HG03064 (cell line): ENCODE data around the gene CAMKK2.
"Not testable (repeated sequence)": the region's sequence is repeated elsewhere in the genome, so short reads cannot be mapped to it uniquely, and the experiment has no call there.

Source experiments
- ATAC-seq: cut with Tn5 transposase; IDR thresholded peaks from one replicate; pipeline ENCODE4 v1.9.1; 2021; ENCODE audit warnings: low read depth; ENCODE audit not compliant: unreplicated experiment

CAMKK2 gene

GRCh38 chr12:121250359-121250758 lies 46.1 kb downstream of the CAMKK2 start:
- no peak for ATAC-seq

- ATAC-seq = no peak
These were observed 47.9 kb downstream of the CAMKK2 start for GRCh38 chr12:121248622-121249021.

- ATAC-seq = no peak
These were observed 49.5 kb downstream of the CAMKK2 start for GRCh38 chr12:121246893-121247557.

- ATAC-seq = no peak
These were observed 50.6 kb downstream of the CAMKK2 start for GRCh38 chr12:121245951-121246350.

- no peak for ATAC-seq
These were observed 51.5 kb downstream of the CAMKK2 start for GRCh38 chr12:121245031-121245430.

- no peak for ATAC-seq
These were observed 55.1 kb downstream of the CAMKK2 start for GRCh38 chr12:121241156-121241970.

- no peak for ATAC-seq
These were observed 55.9 kb downstream of the CAMKK2 start for GRCh38 chr12:121240484-121241101.

- ATAC-seq = no peak
These were observed 56.5 kb downstream of the CAMKK2 start for GRCh38 chr12:121240062-121240420.

GRCh38 chr12:121239351-121240061 lies 57.0 kb downstream of the CAMKK2 start:
- no peak for ATAC-seq

GRCh38 chr12:121238604-121239350 lies 57.7 kb downstream of the CAMKK2 start:
- no peak for ATAC-seq

- ATAC-seq = no peak
These were observed 58.4 kb downstream of the CAMKK2 start for GRCh38 chr12:121238086-121238485.

- no peak for ATAC-seq
These were observed 59.1 kb downstream of the CAMKK2 start for GRCh38 chr12:121237415-121237814.

GRCh38 chr12:121236776-121237175 lies 59.7 kb downstream of the CAMKK2 start:
- ATAC-seq = no peak

GRCh38 chr12:121233628-121234020 lies 62.9 kb downstream of the CAMKK2 start:
- ATAC-seq = no peak

GRCh38 chr12:121232977-121233627 lies 63.4 kb downstream of the CAMKK2 start:
- ATAC-seq = no peak

GRCh38 chr12:121232163-121232562 lies 64.3 kb downstream of the CAMKK2 start:
- no peak for ATAC-seq

GRCh38 chr12:121230538-121230907 lies 66.0 kb downstream of the CAMKK2 start:
- no peak for ATAC-seq

GRCh38 chr12:121229826-121230537 lies 66.5 kb downstream of the CAMKK2 start:
- not testable (repeated sequence) for ATAC-seq

- ATAC-seq = no peak
These were observed 67.4 kb downstream of the CAMKK2 start for GRCh38 chr12:121228919-121229665.
